HG03521 (cell line): Measurements from ENCODE around the gene VSTM5.

ENCODE experiments used
- ATAC-seq: cut with Tn5 transposase; IDR thresholded peaks from one replicate; pipeline ENCODE4 v1.9.1; 2021; ENCODE audit warnings: mild to moderate bottlenecking, moderate library complexity; ENCODE audit not compliant: unreplicated experiment

VSTM5 gene

GRCh38 chr11:93843906-93844305 lies 6.5 kb downstream of the VSTM5 start:
- no peak for ATAC-seq

- no peak for ATAC-seq
These were observed 8.0 kb downstream of the VSTM5 start for GRCh38 chr11:93842461-93842860.

- ATAC-seq = no peak
These were observed 8.4 kb downstream of the VSTM5 start for GRCh38 chr11:93842034-93842433.

- ATAC-seq = no peak
These were observed 9.0 kb downstream of the VSTM5 start for GRCh38 chr11:93841446-93841845.

DNA sequence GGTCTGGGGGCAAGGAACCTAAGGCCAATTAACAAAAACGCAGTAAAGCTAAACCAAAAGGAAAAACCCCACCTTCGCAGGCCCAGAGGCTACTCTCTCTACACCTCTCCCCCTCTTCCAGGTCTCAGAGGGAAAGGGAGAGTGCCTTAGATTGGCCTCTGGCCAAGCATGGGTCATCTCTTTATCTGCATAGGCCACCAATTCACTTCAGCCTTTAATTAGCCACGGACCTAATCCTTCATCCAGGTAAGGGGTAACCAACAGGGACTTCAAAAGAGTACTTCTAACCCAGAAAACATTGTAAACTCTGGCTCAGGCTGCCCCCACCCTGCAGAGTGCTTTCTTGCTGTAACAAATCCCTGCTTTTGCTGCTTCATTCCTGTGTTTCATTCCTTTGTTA lies 9.4 kb downstream of the VSTM5 start:
- no peak for ATAC-seq

DNA sequence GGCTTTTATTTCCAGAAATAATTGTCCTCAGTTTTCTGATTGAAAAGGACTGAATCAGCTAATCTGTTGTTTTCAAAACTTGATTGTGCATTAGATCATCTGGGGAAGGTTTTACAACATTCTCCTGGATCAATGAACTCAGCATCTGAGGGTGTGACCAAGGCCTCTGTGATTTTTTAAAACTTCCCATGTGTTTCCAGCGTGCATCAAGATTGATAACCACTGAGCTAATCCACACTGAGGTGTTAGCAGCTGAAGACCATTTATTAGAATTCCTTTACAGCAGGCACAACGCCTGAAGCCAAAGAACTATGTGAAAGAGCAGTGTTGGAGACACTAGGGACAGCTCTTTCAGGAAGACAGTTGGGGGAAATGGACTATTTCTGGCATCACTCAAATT lies 10.2 kb downstream of the VSTM5 start:
- no peak for ATAC-seq

DNA sequence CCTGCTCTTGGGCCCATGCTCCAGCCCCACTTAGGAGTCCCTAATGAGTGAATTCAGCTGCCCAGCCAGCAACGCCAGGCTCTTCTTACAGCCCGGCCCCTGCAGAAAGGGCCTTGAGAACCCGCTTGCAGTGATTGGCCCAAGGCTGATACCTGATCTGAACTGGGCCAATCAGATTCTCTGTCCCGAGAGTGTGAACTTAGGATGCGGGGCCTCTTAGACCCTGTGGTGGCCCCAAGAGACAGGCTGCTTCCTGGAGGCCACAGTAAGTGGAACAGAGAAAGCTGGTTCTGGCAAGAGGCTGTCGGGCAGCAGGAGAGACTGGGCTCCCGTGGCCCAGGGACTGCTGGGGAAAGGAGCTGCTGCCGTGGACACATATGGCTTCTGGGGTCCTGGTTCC lies 11.5 kb downstream of the VSTM5 start:
- ATAC-seq = no peak

- ATAC-seq = no peak
These were observed 17.6 kb downstream of the VSTM5 start for GRCh38 chr11:93832780-93833179.

GRCh38 chr11:93831343-93832127 lies 18.9 kb downstream of the VSTM5 start:
- ATAC-seq = no peak

DNA sequence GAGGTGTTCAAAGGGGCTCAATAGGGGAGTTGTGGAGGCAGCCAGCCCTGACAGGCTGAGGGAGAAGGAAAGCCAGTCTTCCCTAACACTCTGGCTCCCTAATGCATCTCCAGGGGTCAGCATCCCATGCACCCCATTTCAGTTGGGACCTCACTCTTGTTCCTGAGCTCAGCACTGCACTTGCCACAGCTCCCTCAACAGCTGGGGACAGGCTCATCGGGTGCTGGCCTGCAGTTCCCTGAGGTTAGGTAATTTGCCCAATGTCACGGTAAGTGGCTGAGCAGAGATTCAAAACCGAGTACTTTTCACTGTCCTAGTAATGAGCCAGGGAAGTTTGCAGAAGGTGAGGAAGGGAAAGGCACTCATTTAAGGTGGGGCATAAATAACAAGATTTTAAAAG lies 20.8 kb downstream of the VSTM5 start:
- no peak for ATAC-seq

DNA sequence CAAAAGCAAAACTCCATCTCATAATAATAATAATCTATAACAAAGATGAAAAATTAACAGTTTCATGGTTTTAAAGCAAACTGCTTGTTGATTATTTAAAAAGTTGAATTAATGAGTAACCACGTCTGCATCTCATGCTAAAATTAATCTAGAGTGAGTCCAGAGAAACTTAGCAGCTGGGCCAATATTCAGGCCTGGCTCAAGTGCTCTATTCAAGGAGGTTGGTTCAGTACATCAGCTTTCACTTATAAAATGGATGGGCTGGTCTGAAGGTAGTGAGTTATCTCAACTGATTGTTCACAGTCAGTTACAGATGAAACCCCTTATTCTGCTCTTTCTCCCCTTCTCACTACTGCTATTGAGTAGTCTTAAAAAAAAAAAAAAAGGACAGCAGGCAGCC lies 23.1 kb downstream of the VSTM5 start:
- no peak for ATAC-seq

- ATAC-seq = no peak
These were observed 27.2 kb downstream of the VSTM5 start for GRCh38 chr11:93823210-93823609.

DNA sequence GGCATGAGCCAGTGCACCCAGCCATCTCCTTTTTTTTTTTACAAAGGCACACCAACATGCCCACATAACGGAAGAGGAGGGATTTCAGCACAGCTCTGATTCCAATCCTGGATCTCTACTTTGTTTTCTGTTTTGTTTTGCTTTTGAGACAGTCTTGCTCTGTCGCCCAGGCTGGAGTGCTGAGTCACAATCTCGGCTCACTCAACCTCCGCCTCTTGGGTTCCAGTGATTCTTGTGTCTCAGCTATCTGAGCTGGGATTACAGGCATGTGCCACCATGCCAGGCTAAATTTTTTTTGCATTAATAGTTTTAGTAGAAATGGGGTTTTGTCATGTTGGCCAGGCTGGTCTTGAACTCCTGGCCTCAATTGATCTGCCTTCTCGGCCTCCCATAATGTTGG lies 28.1 kb downstream of the VSTM5 start:
- ATAC-seq = no peak

GRCh38 chr11:93821617-93822016 lies 28.8 kb downstream of the VSTM5 start:
- ATAC-seq = no peak

- ATAC-seq = no peak
These were observed 29.6 kb downstream of the VSTM5 start for GRCh38 chr11:93820847-93821246.

DNA sequence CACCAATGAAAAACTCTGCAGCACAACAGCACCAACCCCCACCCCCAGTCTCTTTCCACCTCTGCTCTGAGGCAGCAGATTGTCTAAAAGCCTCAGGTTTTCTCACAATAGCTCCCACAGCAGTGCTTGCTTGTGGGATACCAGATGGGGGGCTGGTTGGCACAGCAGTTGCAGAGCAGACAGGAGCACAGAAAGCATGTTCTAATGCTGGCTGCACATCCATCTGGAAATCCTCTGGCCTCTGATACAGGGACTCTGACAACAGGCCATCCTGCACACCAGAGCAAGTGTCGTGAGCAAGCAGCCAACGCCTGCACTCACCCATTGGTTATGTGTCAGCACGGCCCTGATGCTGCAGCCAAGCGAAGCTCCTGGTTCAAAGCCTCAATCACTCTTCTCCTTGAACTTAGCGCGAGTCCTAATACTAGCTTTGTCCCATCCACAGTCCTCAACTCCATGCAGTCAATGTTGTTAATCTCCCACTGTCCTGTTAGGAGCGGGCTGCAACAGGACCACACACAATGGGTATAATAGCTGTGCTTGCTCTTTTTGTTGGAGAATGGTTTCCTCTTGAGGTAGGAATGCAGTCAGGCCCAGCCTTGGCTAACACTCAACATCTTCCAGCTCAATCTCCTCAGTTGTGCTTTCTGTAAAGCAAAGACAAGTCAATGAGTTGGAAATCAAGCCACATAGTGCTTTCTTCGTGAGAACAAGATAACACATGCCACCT lies 30.3 kb downstream of the VSTM5 start:
- no peak for ATAC-seq

GRCh38 chr11:93817426-93818348 lies 32.7 kb downstream of the VSTM5 start:
- no peak for ATAC-seq

DNA sequence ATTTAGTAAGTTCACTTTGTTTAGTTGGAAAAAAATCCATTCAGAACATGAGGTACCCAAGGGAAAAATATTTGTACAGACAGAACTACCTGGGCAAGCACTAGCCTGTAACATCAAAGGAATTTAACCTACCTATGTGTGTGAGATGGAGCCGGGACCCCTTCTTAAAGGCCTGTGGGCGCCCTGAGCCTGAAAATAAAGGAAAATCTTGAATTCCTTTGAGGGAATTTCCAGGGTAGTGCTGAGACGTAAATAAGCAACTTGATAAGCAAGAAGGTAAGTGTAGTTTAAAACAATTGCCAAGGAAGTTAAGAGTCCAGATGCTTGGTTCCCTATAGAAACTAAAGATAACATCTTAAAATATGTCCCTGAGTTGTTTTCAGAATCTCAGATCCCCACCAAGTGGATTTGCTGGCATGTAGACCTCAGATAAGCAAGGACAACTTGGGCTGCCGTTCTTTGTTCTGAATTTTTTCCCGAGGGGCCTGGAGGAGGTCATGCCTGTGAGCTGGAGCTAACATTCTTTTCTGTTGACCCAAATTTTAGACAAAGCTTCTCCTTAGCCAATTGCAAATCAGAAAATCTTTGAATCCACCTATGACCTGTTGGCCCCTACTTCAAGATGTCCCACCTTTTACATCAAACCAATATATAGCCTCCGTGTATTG lies 35.3 kb downstream of the VSTM5 start:
- ATAC-seq = no peak

DNA sequence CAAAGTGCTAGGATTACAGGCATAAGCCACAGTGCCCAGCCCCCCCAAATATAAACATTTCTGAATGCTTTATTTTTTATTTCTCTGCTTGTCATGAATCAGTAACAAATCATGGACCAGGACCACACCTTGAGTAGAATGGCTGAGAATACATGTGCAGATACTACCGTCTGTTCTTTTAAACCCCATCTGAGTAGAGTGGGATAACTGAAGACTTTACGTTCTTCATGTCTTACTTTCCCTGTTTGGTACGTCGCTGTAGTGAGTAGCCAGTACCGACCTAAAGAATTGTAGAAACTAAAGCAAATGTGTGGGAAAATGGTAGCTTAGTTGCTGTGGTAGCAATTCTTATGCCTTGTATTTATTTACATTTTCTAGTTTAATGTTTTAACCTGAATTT lies 36.4 kb downstream of the VSTM5 start:
- ATAC-seq = no peak

- no peak for ATAC-seq
These were observed 42.4 kb downstream of the VSTM5 start for GRCh38 chr11:93807980-93808379.

- ATAC-seq = no peak
These were observed 45.5 kb downstream of the VSTM5 start for GRCh38 chr11:93804879-93805278.
